Measurements from ENCODE around the gene TFDP2.
"Not testable (repeated sequence)": the region's sequence is repeated elsewhere in the genome, so short reads cannot be mapped to it uniquely, and the experiment has no call there.

The TFDP2 gene

DNA sequence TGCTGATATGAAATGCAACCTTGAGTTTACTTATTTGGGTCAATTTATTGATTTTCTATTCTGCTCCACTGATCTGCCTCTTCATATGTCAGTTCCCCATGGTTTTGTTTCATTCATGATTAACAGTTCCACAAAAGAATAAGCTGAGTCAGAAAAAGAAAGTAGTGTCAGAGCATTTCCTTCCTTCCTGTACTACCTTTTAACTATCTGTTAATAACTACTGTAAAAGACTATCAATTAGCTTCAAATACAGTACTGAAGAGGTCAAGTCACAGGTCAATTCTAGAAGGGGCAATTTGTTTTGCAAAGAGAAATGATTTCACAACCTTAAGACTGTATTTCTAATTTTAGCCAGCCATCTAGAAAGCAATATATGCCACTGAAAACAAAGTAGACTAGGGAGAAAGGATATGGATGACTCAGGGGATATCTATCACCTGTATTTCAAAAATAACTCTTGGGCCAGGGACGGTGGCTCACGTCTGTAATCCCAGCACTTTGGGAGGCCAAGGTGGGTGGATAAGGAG, 129.5 kb downstream of the TFDP2 start:
- no peaks in the 10 kb centered on the region for H3K27me3 ChIP-seq (ENCODE audit: control insufficient read depth, insufficient read depth, low read length)
- H3K9ac ChIP-seq (ENCODE audit: low read length) = no peak overlapping the region
- H3K4me3 ChIP-seq (ENCODE audit: low read depth, low read length) = no peak overlapping the region
- H3K36me3 ChIP-seq (ENCODE audit: control insufficient read depth, insufficient read depth, low read length) = no peaks in the 10 kb centered on the region
- H3K4me1 ChIP-seq (ENCODE audit: control insufficient read depth, insufficient read depth, low read length) = no peaks in the 10 kb centered on the region
- H3K9me3 ChIP-seq (ENCODE audit: control insufficient read depth, insufficient read depth, low read depth, low read length) = no peaks in the 10 kb centered on the region
- H3K27ac ChIP-seq (ENCODE audit: low read depth, low read length) = no peak overlapping the region

DNA sequence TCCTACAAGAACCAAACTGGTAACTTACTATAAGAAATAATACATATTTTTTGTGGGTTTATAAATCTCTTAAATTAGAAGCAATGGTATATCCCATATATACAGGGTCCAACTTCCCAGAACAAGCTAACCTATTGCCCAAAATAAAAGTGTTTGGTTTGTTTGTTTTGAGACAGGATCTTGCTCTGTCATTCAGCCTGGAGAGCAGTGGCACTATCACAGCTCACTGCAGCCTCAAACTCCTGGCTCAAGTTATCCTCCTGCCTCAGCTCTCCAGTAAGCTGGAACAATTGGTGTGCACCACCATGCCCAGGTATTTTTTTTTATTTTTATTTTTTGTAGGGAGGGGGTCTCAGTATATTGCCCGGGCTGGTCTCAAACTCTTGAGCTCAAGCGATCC, 135.4 kb downstream of the TFDP2 start:
- no peak overlapping the region for H3K27ac ChIP-seq (ENCODE audit: low read depth, low read length)
- no peak overlapping the region for H3K9ac ChIP-seq (ENCODE audit: low read length)
- H3K36me3 ChIP-seq (ENCODE audit: control insufficient read depth, insufficient read depth, low read length) = no peaks in the 10 kb centered on the region; the same call in 1 of the 2 replicates
- no peaks in the 10 kb centered on the region for H3K4me1 ChIP-seq (ENCODE audit: control insufficient read depth, insufficient read depth, low read length)
- no peak overlapping the region for H3K4me3 ChIP-seq (ENCODE audit: low read depth, low read length)
- H3K27me3 ChIP-seq (ENCODE audit: control insufficient read depth, insufficient read depth, low read length) = no peaks in the 10 kb centered on the region
- H3K9me3 ChIP-seq (ENCODE audit: control insufficient read depth, insufficient read depth, low read depth, low read length) = no peaks in the 10 kb centered on the region

DNA sequence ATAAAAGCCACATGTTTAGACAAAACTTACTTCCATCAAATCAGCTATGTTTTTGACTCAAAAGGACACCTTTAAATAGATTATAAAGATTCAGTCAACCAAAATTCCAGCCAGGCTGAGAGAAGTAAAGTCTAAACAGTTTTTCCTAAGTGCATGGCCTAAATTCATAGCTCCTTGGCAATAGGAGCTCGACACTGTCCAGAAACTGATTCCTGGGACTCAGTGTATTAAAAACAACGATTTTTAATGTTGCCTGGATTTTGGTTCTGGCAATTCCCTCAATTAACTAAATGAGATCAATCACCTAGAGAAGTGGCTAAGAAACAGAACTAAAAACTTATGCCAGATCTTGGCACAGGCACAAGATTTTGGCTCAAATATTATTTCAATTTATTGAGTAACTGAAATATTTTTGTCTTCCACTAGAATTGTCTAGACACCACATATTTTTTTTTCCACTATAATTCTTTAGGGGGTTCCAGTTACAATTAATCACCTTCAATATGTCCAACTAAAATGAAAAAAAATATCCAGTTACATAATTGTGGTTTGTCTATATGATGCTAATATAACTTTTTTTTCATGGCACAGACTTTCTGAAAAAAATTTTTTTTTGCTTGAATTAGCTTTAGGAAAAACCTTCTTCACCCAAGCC, 135.9 kb downstream of the TFDP2 start:
- H3K9ac ChIP-seq (ENCODE audit: low read length) = no peak overlapping the region
- no peaks in the 10 kb centered on the region for H3K9me3 ChIP-seq (ENCODE audit: control insufficient read depth, insufficient read depth, low read depth, low read length)
- H3K4me1 ChIP-seq (ENCODE audit: control insufficient read depth, insufficient read depth, low read length) = no peaks in the 10 kb centered on the region
- no peak overlapping the region for H3K27ac ChIP-seq (ENCODE audit: low read depth, low read length)
- H3K4me3 ChIP-seq (ENCODE audit: low read depth, low read length) = no peak overlapping the region
- H3K36me3 ChIP-seq (ENCODE audit: control insufficient read depth, insufficient read depth, low read length) = no peaks in the 10 kb centered on the region; the same call in 1 of the 2 replicates
- H3K27me3 ChIP-seq (ENCODE audit: control insufficient read depth, insufficient read depth, low read length) = no peaks in the 10 kb centered on the region

DNA sequence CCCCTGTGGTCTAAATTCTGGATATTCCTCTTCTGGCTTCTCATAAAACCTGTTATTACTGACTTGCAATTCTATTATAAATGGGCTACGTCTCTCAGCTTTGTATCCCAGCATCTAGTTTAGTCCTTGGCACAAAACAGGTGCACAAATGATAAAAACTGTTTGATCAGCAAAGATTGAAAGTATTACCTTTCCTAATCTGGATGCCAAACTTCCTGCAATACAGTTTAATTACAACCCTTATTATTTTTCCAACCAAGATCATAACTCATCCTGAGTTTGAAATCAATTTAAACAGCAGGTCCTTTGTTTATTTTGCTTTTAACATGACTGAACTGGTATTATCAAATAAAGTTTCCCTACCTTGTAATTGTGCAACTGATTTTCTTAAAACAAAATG, 140.3 kb downstream of the TFDP2 start:
- H3K36me3 ChIP-seq (ENCODE audit: control insufficient read depth, insufficient read depth, low read length) = peaks cover 4% of the 10 kb centered on the region; the same call in 1 of the 2 replicates
- H3K9me3 ChIP-seq (ENCODE audit: control insufficient read depth, insufficient read depth, low read depth, low read length) = no peaks in the 10 kb centered on the region
- H3K4me1 ChIP-seq (ENCODE audit: control insufficient read depth, insufficient read depth, low read length) = no peaks in the 10 kb centered on the region
- H3K4me3 ChIP-seq (ENCODE audit: low read depth, low read length) = no peak overlapping the region
- H3K9ac ChIP-seq (ENCODE audit: low read length) = no peak overlapping the region
- no peak overlapping the region for H3K27ac ChIP-seq (ENCODE audit: low read depth, low read length)
- H3K27me3 ChIP-seq (ENCODE audit: control insufficient read depth, insufficient read depth, low read length) = no peaks in the 10 kb centered on the region

DNA sequence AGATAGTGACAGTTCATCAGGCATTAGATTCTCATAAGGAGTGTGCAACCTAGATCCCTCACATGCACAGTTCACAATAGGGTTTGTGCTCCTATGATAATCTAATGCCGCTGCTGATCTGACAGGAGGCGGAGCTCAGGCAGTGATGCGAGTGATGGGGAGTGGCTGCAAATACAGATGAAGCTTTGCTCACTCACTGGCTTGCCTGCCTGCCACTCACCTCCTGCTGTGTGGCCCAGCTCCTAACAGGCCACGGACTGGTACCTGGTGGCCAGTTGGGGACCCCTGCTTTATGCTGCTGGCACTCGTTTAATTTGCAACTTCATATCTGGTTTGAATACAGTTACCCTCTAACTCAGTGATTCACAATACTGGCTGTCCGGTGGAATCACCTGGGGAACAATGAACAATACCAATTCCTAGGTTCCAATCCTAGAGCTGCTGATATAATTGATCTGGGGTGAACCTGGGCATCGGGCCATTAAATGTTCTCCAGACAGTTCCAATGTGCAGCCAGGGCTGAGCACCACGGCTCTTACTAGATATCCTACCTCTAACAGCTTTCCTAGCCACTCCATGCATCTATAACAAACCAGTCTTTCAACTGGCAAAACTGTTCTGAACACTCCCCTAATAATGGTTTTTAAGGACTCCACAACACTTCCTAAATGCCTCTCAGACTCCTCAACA, 141.5 kb downstream of the TFDP2 start:
- H3K36me3 ChIP-seq (ENCODE audit: control insufficient read depth, insufficient read depth, low read length) = peaks cover 5% of the 10 kb centered on the region; the same call in 1 of the 2 replicates
- H3K9ac ChIP-seq (ENCODE audit: low read length) = no peak overlapping the region
- no peaks in the 10 kb centered on the region for H3K4me1 ChIP-seq (ENCODE audit: control insufficient read depth, insufficient read depth, low read length)
- H3K4me3 ChIP-seq (ENCODE audit: low read depth, low read length) = no peak overlapping the region
- H3K9me3 ChIP-seq (ENCODE audit: control insufficient read depth, insufficient read depth, low read depth, low read length) = no peaks in the 10 kb centered on the region
- H3K27me3 ChIP-seq (ENCODE audit: control insufficient read depth, insufficient read depth, low read length) = no peaks in the 10 kb centered on the region
- no peak overlapping the region for H3K27ac ChIP-seq (ENCODE audit: low read depth, low read length)

DNA sequence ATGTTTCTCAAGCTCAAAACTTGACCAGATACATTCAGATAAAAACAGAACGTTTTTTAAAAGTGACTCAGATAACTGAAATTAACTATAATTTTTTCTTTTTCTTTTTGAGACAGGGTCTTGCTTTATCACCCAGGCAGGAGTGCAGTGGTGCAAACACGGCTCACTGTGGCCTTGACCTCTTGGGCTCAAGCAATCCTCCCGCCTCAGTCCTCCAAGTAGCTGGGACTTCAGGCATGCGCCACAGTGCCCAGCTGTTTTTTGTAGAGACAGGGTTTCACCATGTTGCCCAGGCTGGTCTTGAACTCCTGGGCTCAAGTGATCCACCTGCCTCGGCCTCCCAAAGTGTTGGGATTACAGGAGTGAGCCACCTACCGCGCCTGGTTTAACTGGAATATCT, 144.4 kb downstream of the TFDP2 start:
- not testable (repeated sequence) for H3K27ac ChIP-seq (ENCODE audit: low read depth, low read length); H3K9me3 ChIP-seq (ENCODE audit: control insufficient read depth, insufficient read depth, low read depth, low read length); H3K27me3 ChIP-seq (ENCODE audit: control insufficient read depth, insufficient read depth, low read length); H3K4me1 ChIP-seq (ENCODE audit: control insufficient read depth, insufficient read depth, low read length); H3K4me3 ChIP-seq (ENCODE audit: low read depth, low read length); H3K9ac ChIP-seq (ENCODE audit: low read length); H3K36me3 ChIP-seq (ENCODE audit: control insufficient read depth, insufficient read depth, low read length)

DNA sequence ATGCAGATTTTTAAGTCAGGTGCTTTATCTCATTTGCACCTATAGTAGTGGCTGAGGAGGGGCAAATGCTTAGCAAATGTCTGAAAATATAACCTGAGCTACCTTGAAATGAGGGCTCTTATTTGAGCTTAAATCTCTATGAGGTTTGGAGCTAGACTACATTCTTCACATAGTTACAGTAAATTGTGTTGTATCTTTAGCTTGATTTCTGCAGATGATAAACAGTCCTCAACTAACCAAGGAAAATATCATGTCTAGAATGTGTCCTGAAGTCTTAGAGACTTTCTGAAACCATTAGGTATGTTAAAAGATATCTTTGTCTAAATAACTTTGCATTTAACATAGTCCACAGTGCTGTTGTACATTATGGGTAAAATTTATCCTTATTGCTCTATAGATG, 145.3 kb downstream of the TFDP2 start:
- no peaks in the 10 kb centered on the region for H3K9me3 ChIP-seq (ENCODE audit: control insufficient read depth, insufficient read depth, low read depth, low read length)
- H3K4me3 ChIP-seq (ENCODE audit: low read depth, low read length) = no peak overlapping the region
- H3K4me1 ChIP-seq (ENCODE audit: control insufficient read depth, insufficient read depth, low read length) = no peaks in the 10 kb centered on the region
- H3K36me3 ChIP-seq (ENCODE audit: control insufficient read depth, insufficient read depth, low read length) = peaks cover 7% of the 10 kb centered on the region; the same call in 1 of the 2 replicates
- H3K27me3 ChIP-seq (ENCODE audit: control insufficient read depth, insufficient read depth, low read length) = no peaks in the 10 kb centered on the region
- no peak overlapping the region for H3K27ac ChIP-seq (ENCODE audit: low read depth, low read length)
- H3K9ac ChIP-seq (ENCODE audit: low read length) = no peak overlapping the region

DNA sequence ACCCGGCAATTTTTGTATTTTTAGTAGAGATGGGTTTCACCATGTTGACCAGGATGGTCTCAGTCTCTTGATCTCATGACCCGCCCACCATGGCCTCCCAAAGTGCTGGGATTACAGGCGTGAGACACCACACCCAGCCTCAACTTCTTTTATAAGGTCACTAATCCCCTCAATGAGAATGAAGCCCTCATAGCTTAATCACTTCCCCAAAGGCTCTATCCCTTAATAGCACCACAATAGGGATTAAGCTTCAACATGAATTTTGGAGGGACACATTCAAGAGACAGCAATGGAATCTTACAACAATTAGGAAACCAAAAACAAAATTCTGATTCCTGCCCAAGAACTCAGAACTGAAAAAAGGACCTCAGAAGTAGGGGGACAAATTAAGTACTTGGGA, 146.1 kb downstream of the TFDP2 start:
- Histone ChIP-seq H3K27ac (ENCODE audit: low read depth, low read length) (no peak overlapping the region), H3K4me1 (ENCODE audit: control insufficient read depth, insufficient read depth, low read length) (no peaks in the 10 kb centered on the region), H3K9me3 (ENCODE audit: control insufficient read depth, insufficient read depth, low read depth, low read length) (no peaks in the 10 kb centered on the region), H3K27me3 (ENCODE audit: control insufficient read depth, insufficient read depth, low read length) (no peaks in the 10 kb centered on the region), H3K36me3 (ENCODE audit: control insufficient read depth, insufficient read depth, low read length) (peaks cover 7% of the 10 kb centered on the region; the same call in 1 of the 2 replicates), H3K9ac (ENCODE audit: low read length) (no peak overlapping the region), H3K4me3 (ENCODE audit: low read depth, low read length) (no peak overlapping the region)

DNA sequence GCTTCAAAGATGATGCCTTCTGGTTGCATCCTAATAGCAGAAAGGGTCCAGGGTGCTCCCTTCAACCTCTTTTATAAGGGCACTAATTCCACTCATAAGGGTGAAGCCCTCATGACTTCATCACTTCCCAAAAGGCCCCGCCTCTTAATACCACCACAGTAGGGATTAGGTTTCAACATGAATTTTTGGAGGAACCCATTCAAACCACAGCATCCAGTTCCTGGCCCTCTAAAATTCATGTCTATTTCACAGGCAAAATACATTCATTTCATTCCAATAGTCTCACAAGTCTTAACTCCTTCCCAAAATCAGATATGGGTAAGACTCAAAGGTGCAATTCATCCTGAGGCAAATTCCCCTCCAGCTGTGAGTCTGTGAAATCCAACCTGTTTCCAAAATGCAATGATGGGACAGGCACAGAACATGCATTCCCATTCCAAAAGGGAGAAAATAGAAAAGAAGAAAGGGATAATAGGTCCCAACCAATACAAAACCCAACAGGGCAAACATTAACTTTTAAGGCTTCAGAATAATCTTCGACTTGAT, 148.9 kb downstream of the TFDP2 start:
- Histone ChIP-seq H3K4me3 (ENCODE audit: low read depth, low read length) (no peak overlapping the region), H3K9ac (ENCODE audit: low read length) (no peak overlapping the region), H3K36me3 (ENCODE audit: control insufficient read depth, insufficient read depth, low read length) (peaks cover 7% of the 10 kb centered on the region; the same call in 1 of the 2 replicates), H3K27ac (ENCODE audit: low read depth, low read length) (no peak overlapping the region), H3K4me1 (ENCODE audit: control insufficient read depth, insufficient read depth, low read length) (no peaks in the 10 kb centered on the region), H3K9me3 (ENCODE audit: control insufficient read depth, insufficient read depth, low read depth, low read length) (no peaks in the 10 kb centered on the region), H3K27me3 (ENCODE audit: control insufficient read depth, insufficient read depth, low read length) (no peaks in the 10 kb centered on the region)

DNA sequence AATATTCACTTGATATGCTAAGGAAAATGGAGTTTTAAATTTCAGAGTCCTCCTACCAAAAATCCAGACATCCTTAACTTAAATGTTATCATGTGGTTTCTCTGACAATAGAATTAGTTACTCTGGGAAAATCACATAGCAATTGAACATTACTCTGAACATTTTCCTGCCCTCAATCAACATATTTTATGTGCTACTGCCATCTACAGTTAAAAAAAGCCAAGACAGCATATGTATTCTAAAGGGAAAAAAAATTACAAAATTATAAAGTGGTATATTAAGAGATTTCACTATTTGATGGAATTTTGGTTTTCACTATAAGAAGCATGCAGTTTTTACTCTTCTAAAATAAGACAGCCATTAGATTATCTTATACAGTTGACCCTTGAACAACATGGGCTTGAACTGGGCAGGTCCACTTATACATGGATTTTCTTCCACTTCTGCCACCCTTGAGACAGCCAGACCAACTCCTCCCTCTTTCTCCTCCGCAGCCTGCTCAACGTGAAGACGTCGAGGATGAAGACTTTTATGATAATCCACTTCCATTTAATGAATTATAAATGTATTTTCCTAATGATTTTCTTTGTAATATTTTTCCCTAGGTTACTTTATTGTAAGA, 150.6 kb downstream of the TFDP2 start:
- Histone ChIP-seq H3K27ac (ENCODE audit: low read depth, low read length) (no peak overlapping the region), H3K9me3 (ENCODE audit: control insufficient read depth, insufficient read depth, low read depth, low read length) (no peaks in the 10 kb centered on the region), H3K9ac (ENCODE audit: low read length) (no peak overlapping the region), H3K4me3 (ENCODE audit: low read depth, low read length) (no peak overlapping the region), H3K27me3 (ENCODE audit: control insufficient read depth, insufficient read depth, low read length) (no peaks in the 10 kb centered on the region), H3K4me1 (ENCODE audit: control insufficient read depth, insufficient read depth, low read length) (no peaks in the 10 kb centered on the region), H3K36me3 (ENCODE audit: control insufficient read depth, insufficient read depth, low read length) (peaks cover 6% of the 10 kb centered on the region; the same call in 1 of the 2 replicates)

DNA sequence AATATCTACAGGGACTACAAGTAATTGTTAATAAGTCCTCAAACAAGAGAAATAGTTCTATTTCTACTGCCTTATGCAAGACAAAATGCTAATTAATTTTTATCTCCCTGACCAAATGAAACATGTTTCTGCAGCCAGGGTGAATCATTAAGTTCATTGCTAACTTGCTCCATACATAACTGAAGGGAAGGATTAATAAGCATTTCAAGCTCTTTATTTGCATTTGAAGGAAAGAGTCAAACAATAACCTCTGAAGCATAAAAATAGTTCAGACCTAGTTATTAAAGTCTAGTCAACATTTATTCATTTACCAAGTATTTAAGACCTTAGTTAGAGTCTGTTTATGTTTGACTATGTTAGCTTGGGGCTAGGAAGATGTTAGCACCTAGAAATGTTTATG, 152.9 kb downstream of the TFDP2 start:
- Histone ChIP-seq H3K9me3 (ENCODE audit: control insufficient read depth, insufficient read depth, low read depth, low read length) (no peaks in the 10 kb centered on the region), H3K9ac (ENCODE audit: low read length) (no peak overlapping the region), H3K36me3 (ENCODE audit: control insufficient read depth, insufficient read depth, low read length) (peaks cover 13% of the 10 kb centered on the region; the same call in 1 of the 2 replicates), H3K4me1 (ENCODE audit: control insufficient read depth, insufficient read depth, low read length) (no peaks in the 10 kb centered on the region), H3K27ac (ENCODE audit: low read depth, low read length) (no peak overlapping the region), H3K27me3 (ENCODE audit: control insufficient read depth, insufficient read depth, low read length) (no peaks in the 10 kb centered on the region), H3K4me3 (ENCODE audit: low read depth, low read length) (no peak overlapping the region)
